RWPE2 (cell line): ENCODE data around the gene CHFR.
"Not testable (repeated sequence)": the region's sequence is repeated elsewhere in the genome, so short reads cannot be mapped to it uniquely, and the experiment has no call there.

Experiments
- ATAC-seq: fragments of 200-7000 bp; cut with Tn5 transposase; 3 replicates; pipeline ENCODE4 v1.9.1; 2021; ENCODE audit warnings: low read depth
- DNase-seq: peaks from one replicate; pipeline ENCODE4 v3.0.0-alpha.2; 2020; ENCODE audit warnings: low spot score
- H3K27ac ChIP-seq: fragments of 450-650 bp; 2 replicates; pipeline ENCODE4 v1.5.1; 2017; ENCODE audit warnings: mild to moderate bottlenecking; ENCODE audit not compliant: poor library complexity, severe bottlenecking
- H3K27me3 ChIP-seq: fragments of 250-450 bp; sonication (Bioruptor Pico); 2 replicates; pipeline ENCODE4 v1.5.1; 2021; ENCODE audit warnings: mild to moderate bottlenecking, moderate library complexity; ENCODE audit not compliant: insufficient read depth, poor library complexity, severe bottlenecking
- H3K36me3 ChIP-seq: fragments of 250-450 bp; sonication (Bioruptor Pico); 2 replicates; pipeline ENCODE4 v1.5.1; 2020; ENCODE audit warnings: low read depth, mild to moderate bottlenecking, moderate library complexity
- H3K4me1 ChIP-seq: fragments of 250-450 bp; sonication (Bioruptor Pico); 2 replicates; pipeline ENCODE4 v1.5.1; 2021; ENCODE audit warnings: mild to moderate bottlenecking, moderate library complexity; ENCODE audit not compliant: insufficient read depth, poor library complexity, severe bottlenecking
- H3K4me3 ChIP-seq: fragments of 250-450 bp; sonication (Bioruptor Pico); 2 replicates; pipeline ENCODE4 v1.5.1; 2021; ENCODE audit warnings: mild to moderate bottlenecking, moderate library complexity; ENCODE audit not compliant: severe bottlenecking
- H3K9me3 ChIP-seq: fragments of 250-450 bp; sonication (Bioruptor Pico); 2 replicates; pipeline ENCODE4 v1.5.1; 2021; ENCODE audit warnings: mild to moderate bottlenecking, moderate library complexity; ENCODE audit not compliant: severe bottlenecking
- CTCF ChIP-seq: fragments of 450-650 bp; IDR thresholded peaks from one replicate; pipeline ENCODE4 v1.5.1; 2017; ENCODE audit warnings: mild to moderate bottlenecking, moderate library complexity; ENCODE audit not compliant: poor library complexity, severe bottlenecking

CHFR gene

GRCh38 chr12:132909030-132909368 is 21.6 kb upstream of the CHFR start:
- Histone ChIP-seq H3K9me3 (no peaks in the 10 kb centered on the region), H3K4me1 (no peaks in the 10 kb centered on the region), H3K36me3 (no peaks in the 10 kb centered on the region), H3K4me3 (peak overlapping the region; percentile 39), H3K27me3 (no peaks in the 10 kb centered on the region), H3K27ac (no peak overlapping the region)
- no peak for TF ChIP-seq CTCF
- ATAC-seq, result no peak
- DNase-seq, result no peak

- Histone ChIP-seq H3K4me1 (no peaks in the 10 kb centered on the region), H3K27me3 (no peaks in the 10 kb centered on the region), H3K27ac (no peak overlapping the region), H3K9me3 (peaks cover 2% of the 10 kb centered on the region), H3K36me3 (no peaks in the 10 kb centered on the region), H3K4me3 (peak overlapping the region; percentile 39)
- peak; percentile 96 for ATAC-seq
- TF ChIP-seq CTCF, result no peak
- peak; percentile 91 for DNase-seq
These were observed 21.0 kb upstream of the CHFR start for GRCh38 chr12:132908145-132909029.

GRCh38 chr12:132907789-132908144 is 20.4 kb upstream of the CHFR start:
- not testable (repeated sequence) for ATAC-seq, DNase-seq, H3K27me3 ChIP-seq, H3K4me1 ChIP-seq, H3K36me3 ChIP-seq, H3K27ac ChIP-seq, H3K9me3 ChIP-seq
- H3K4me3 ChIP-seq, result peak overlapping the region; percentile 39

GRCh38 chr12:132907216-132907615 is 19.8 kb upstream of the CHFR start:
- Histone ChIP-seq H3K9me3 (peaks cover 2% of the 10 kb centered on the region), H3K4me3 (no peak overlapping the region), H3K36me3 (no peaks in the 10 kb centered on the region), H3K27me3 (no peaks in the 10 kb centered on the region), H3K27ac (no peak overlapping the region), H3K4me1 (no peaks in the 10 kb centered on the region)
- no peak for ATAC-seq
- DNase-seq, result no peak
- no peak for TF ChIP-seq CTCF

- Histone ChIP-seq H3K9me3 (peaks cover 4% of the 10 kb centered on the region), H3K36me3 (no peaks in the 10 kb centered on the region), H3K4me3 (no peak overlapping the region), H3K27ac (no peak overlapping the region), H3K4me1 (no peaks in the 10 kb centered on the region), H3K27me3 (no peaks in the 10 kb centered on the region)
- no peak for DNase-seq
- TF ChIP-seq CTCF, result peak; percentile 42
- no peak for ATAC-seq
These were observed 17.4 kb upstream of the CHFR start for GRCh38 chr12:132904718-132905328.
